AG04450 (cell line): ENCODE data around the gene IMMP2L. TPM values are rescaled to one million over a fixed set of nuclear protein-coding genes. Genes with fewer than 3 reads are reported as not detected.

ENCODE experiments used
- CTCF ChIA-PET: fragments of 300-600, 350-600 bp; formaldehyde crosslinking; extraction: SDS; loops from one replicate; lab custom pipeline; 2022; ENCODE audit warnings: antibody characterized with exemption, inconsistent platforms; lab: Charles Lee
- POLR2A ChIA-PET: fragments of 350-600 bp; formaldehyde crosslinking; extraction: SDS; loops from one replicate; lab custom pipeline; 2021; ENCODE audit warnings: antibody characterized with exemption, inconsistent platforms; lab: Yijun Ruan, JAX
- DNase-seq: peaks from one replicate; pipeline ENCODE4 v3.0.0-alpha.2; 2011; ENCODE audit warnings: low read depth, low spot score
- H3K27ac ChIP-seq: one replicate; pipeline ENCODE4 v1.5.1; 2012; ENCODE audit warnings: low read depth, low read length, control low read depth
- H3K27me3 ChIP-seq: one replicate; pipeline ENCODE4 v1.6.0; 2012; ENCODE audit warnings: low read length; ENCODE audit not compliant: control insufficient read depth, insufficient read depth
- H3K4me3 ChIP-seq: 2 replicates; pipeline ENCODE4 v1.5.1; 2011; ENCODE audit warnings: mild to moderate bottlenecking, low read depth, low read length, control low read depth
- H3K9me3 ChIP-seq: 2 replicates; pipeline ENCODE4 v1.5.1; 2012; ENCODE audit warnings: low read length; ENCODE audit not compliant: control insufficient read depth, insufficient read depth
- polyA plus RNA-seq: library from polyadenylated mRNA; depleted of rRNA; stranded (reverse); fragments of >200 nt; gene quantifications from 2 replicates; pipeline ENCODE4 v1.2.3, GENCODE V29; 2011
- TF ChIP-seq, protein P1 (sequence below): IDR thresholded peaks from 2 replicates; pipeline ENCODE4 v1.5.1; 2011; ENCODE audit warnings: low read depth, low read length, control low read depth, inconsistent platforms

Gene IMMP2L
- polyA plus RNA-seq, 1 experiment, result 8.0 TPM

DNA sequence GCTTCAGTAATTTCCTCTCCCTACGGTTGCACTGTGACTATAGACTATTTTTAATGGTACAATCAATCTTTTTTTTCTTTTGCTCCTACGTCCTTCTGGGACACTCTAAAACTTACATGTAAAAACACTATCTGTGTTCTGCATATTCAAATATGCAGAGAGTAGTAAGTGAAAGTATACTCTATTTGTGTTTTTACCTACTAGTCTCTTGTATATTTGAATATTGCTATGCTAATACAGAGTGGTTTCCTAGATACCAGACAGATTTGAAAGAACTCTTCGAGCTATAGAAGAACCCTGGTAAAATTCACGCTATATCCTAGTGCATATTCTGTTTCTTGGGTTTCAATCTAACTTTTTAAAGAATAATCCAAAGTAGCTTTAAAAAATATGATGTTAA is 672.2 kb downstream of the IMMP2L start:
- CTCF ChIA-PET, result no interaction called here
- DNase-seq, result no peak
- POLR2A ChIA-PET, result no interaction called here
- Histone ChIP-seq H3K4me3 (no peak overlapping the region), H3K27ac (no peak overlapping the region), H3K27me3 (no peaks in the 10 kb centered on the region), H3K9me3 (no peaks in the 10 kb centered on the region)
- TF ChIP-seq, protein P1, sequence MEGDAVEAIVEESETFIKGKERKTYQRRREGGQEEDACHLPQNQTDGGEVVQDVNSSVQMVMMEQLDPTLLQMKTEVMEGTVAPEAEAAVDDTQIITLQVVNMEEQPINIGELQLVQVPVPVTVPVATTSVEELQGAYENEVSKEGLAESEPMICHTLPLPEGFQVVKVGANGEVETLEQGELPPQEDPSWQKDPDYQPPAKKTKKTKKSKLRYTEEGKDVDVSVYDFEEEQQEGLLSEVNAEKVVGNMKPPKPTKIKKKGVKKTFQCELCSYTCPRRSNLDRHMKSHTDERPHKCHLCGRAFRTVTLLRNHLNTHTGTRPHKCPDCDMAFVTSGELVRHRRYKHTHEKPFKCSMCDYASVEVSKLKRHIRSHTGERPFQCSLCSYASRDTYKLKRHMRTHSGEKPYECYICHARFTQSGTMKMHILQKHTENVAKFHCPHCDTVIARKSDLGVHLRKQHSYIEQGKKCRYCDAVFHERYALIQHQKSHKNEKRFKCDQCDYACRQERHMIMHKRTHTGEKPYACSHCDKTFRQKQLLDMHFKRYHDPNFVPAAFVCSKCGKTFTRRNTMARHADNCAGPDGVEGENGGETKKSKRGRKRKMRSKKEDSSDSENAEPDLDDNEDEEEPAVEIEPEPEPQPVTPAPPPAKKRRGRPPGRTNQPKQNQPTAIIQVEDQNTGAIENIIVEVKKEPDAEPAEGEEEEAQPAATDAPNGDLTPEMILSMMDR, result no peak

DNA sequence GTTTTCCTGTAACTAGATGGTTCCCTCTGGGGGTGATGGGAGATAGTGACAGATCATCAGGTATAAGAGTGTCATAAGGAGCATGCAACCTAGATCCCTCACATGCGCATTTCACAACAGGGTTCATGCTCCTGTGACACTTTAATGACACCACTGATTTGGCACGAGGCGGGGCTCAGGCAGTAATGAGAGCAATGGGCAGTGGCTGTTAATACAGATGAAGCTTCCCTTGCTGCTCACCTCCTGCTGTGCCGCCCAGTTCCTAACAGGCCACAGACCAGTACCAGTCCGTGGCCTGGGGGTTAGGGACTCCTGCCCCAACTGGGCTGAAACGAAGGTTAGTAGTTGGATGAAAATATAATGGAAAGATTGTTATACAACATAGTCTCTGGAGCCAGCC is 673.0 kb downstream of the IMMP2L start:
- TF ChIP-seq, protein P1, result no peak
- no peaks in the 10 kb centered on the region for H3K9me3 ChIP-seq
- ChIA-PET CTCF (no interaction called here), POLR2A (no interaction called here)
- no peaks in the 10 kb centered on the region for H3K27me3 ChIP-seq
- no peak for DNase-seq
- no peak overlapping the region for H3K27ac ChIP-seq
- no peak overlapping the region for H3K4me3 ChIP-seq

DNA sequence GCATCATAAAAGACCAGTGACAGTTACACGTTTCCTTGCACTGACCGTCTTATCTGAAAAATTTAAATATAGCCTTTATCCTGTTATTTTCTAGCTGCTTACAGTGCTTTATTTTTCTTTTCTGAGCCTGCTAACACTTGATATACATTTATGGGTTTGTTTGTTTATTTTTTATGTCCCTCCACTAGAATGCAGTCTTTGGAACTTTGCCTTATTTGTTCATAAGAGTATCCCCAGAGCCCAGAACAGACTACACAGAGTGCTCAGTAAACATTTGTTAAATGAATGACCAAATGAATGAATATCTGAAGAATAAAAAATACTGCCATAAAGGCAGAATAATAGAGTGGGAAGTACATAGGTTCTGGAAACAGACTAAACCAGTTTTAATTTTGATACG is 673.7 kb downstream of the IMMP2L start:
- no peak overlapping the region for H3K27ac ChIP-seq
- POLR2A ChIA-PET, result no interaction called here
- H3K27me3 ChIP-seq, result no peaks in the 10 kb centered on the region
- H3K4me3 ChIP-seq, result no peak overlapping the region
- H3K9me3 ChIP-seq, result no peaks in the 10 kb centered on the region
- DNase-seq, result no peak
- CTCF ChIA-PET, result no interaction called here
- TF ChIP-seq, protein P1, result no peak

DNA sequence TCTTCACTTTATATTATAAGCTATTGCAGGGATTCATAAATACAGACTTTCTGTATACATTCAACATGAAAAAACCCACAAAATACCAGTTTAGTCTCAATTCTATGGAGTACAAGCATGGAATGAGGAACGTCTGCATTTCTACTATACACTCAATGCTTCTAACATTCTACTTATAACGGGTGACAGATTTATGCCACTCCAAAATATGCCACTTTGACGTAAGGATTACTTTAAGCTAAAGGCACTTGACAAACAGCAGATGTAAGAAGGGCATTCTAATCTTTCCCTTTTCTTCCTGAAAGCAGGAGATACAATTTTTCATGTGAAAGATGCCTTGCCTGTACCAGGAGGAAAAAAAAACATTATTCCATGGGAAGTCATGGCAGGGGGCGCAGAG is 676.8 kb downstream of the IMMP2L start:
- no peak for DNase-seq
- Histone ChIP-seq H3K27me3 (no peaks in the 10 kb centered on the region), H3K27ac (no peak overlapping the region), H3K4me3 (no peak overlapping the region), H3K9me3 (no peaks in the 10 kb centered on the region)
- POLR2A ChIA-PET, result no interaction called here
- CTCF ChIA-PET, result no interaction called here
- TF ChIP-seq, protein P1, result no peak

DNA sequence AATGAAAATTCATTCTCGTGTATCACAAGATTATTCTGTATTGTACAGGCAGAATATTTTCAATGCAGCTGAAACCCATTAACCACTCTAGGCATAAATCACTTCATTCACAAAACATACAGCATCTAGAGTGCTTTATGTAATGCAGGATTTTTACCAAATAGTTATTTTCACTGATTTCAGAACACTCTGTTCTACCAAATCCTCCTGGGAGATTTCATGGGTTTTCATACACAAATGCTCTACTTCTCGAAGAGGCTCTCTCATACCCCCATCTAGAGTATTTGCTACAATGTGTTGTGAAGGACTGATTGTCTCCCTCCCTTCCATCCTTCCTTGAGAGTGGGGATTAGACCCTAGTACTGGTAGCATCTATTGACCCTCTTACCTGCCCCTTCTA is 680.6 kb downstream of the IMMP2L start:
- H3K4me3 ChIP-seq, result no peak overlapping the region
- no peaks in the 10 kb centered on the region for H3K27me3 ChIP-seq
- DNase-seq, result no peak
- TF ChIP-seq, protein P1, result no peak
- no peaks in the 10 kb centered on the region for H3K9me3 ChIP-seq
- ChIA-PET POLR2A (no interaction called here), CTCF (no interaction called here)
- no peak overlapping the region for H3K27ac ChIP-seq
